GM18907 (cell line): Measurements from ENCODE around the gene ZFPM1.
"Not testable (repeated sequence)": the region's sequence is repeated elsewhere in the genome, so short reads cannot be mapped to it uniquely, and the experiment has no call there.

Source experiments
- ATAC-seq: cut with Tn5 transposase; IDR thresholded peaks from one replicate; pipeline ENCODE4 v1.9.1; 2021; ENCODE audit warnings: mild to moderate bottlenecking, moderate library complexity; ENCODE audit not compliant: unreplicated experiment

Gene ZFPM1

GRCh38 chr16:88478889-88479792, 26.1 kb downstream of the ZFPM1 start:
- no peak for ATAC-seq

- peak; percentile 48 for ATAC-seq
Observed at GRCh38 chr16:88479793-88480760, 27.0 kb downstream of the ZFPM1 start.

GRCh38 chr16:88480829-88481228, 27.7 kb downstream of the ZFPM1 start:
- ATAC-seq: no peak

GRCh38 chr16:88481851-88482250, 28.8 kb downstream of the ZFPM1 start:
- no peak for ATAC-seq

- ATAC-seq: no peak
Observed at GRCh38 chr16:88482630-88483391, 29.7 kb downstream of the ZFPM1 start.

GRCh38 chr16:88483392-88483641, 30.2 kb downstream of the ZFPM1 start:
- ATAC-seq: no peak

- ATAC-seq: no peak
Observed at GRCh38 chr16:88484505-88485365, 31.7 kb downstream of the ZFPM1 start.

- not testable (repeated sequence) for ATAC-seq
Observed at GRCh38 chr16:88485366-88485741, 32.3 kb downstream of the ZFPM1 start.

- no peak for ATAC-seq
Observed at GRCh38 chr16:88486398-88487123, 33.5 kb downstream of the ZFPM1 start.

GRCh38 chr16:88487124-88487432, 34.0 kb downstream of the ZFPM1 start:
- ATAC-seq: no peak

- no peak for ATAC-seq
Observed at GRCh38 chr16:88487920-88488851, 35.1 kb downstream of the ZFPM1 start.

- no peak for ATAC-seq
Observed at GRCh38 chr16:88489163-88489741, 36.2 kb downstream of the ZFPM1 start.

- ATAC-seq: no peak
Observed at GRCh38 chr16:88491001-88491559, 38.0 kb downstream of the ZFPM1 start.

- ATAC-seq: no peak
Observed at GRCh38 chr16:88491560-88492310, 38.7 kb downstream of the ZFPM1 start.

- no peak for ATAC-seq
Observed at GRCh38 chr16:88493879-88494278, 40.8 kb downstream of the ZFPM1 start.

- no peak for ATAC-seq
Observed at GRCh38 chr16:88494335-88495154, 41.5 kb downstream of the ZFPM1 start.
